ENCODE data around the gene PRPF19. TPM values are rescaled to one million over a fixed set of nuclear protein-coding genes. Genes with fewer than 3 reads are reported as not detected.
A peak's percentile ranks its signal among the peaks of the same experiment; 100 is the strongest.

The PRPF19 gene
- total and polyA plus RNA-seq, 2 of the 13 experiments (the other 11 are each of a cell fraction or from before 2014, with no cell fraction given): 27.4 to 91.1 TPM

- TF ChIP-seq KLF11 (CRISPR knock-in tag; IDR thresholded peaks at IDR 0.05) (no peak), LCORL (IDR thresholded peaks at IDR 0.05) (no peak), LCORL (CRISPR knock-in tag; IDR thresholded peaks at IDR 0.05) (no peak), ZNF3 (CRISPR knock-in tag; IDR thresholded peaks at IDR 0.05) (no peak), KDM1A (CRISPR knock-in tag; IDR thresholded peaks at IDR 0.05) (no peak), ZNF350 (CRISPR knock-in tag; IDR thresholded peaks at IDR 0.05; ENCODE audit: borderline replicate concordance, low read depth) (no peak), ZNF101 (CRISPR knock-in tag; IDR thresholded peaks at IDR 0.05; ENCODE audit: borderline replicate concordance, low read depth) (no peak), FOXA1 (IDR thresholded peaks at IDR 0.05) (no peak), FOXA1 (CRISPR knock-in tag; IDR thresholded peaks at IDR 0.05) (no peak), MIER3 (CRISPR knock-in tag; IDR thresholded peaks at IDR 0.05; ENCODE audit: borderline replicate concordance) (no peak), ATF2 (CRISPR knock-in tag; IDR thresholded peaks at IDR 0.05) (no peak), NFAT5 (CRISPR knock-in tag; IDR thresholded peaks at IDR 0.05) (peak; percentile 54; the same call in 1 of the 2 replicates), SSRP1 (CRISPR knock-in tag; IDR thresholded peaks at IDR 0.05) (no peak), ZNF451 (CRISPR knock-in tag; IDR thresholded peaks at IDR 0.05) (no peak), ZNF280B (CRISPR knock-in tag; IDR thresholded peaks at IDR 0.05; ENCODE audit: borderline replicate concordance) (peak; percentile 75), ARID2 (CRISPR knock-in tag; IDR thresholded peaks at IDR 0.05; ENCODE audit: borderline replicate concordance) (no peak), ZNF850 (CRISPR knock-in tag; conservative IDR thresholded peaks at IDR 0.05) (no peak), REPIN1 (CRISPR knock-in tag; IDR thresholded peaks at IDR 0.05; ENCODE audit: borderline replicate concordance, low read depth) (0 out of 2 replicates have a peak, but pooled peaks have one; percentile 35), ELF3 (CRISPR knock-in tag; IDR thresholded peaks at IDR 0.05) (no peak), IRF9 (CRISPR knock-in tag; IDR thresholded peaks at IDR 0.05; ENCODE audit: borderline replicate concordance) (no peak; the same call in 1 of the 2 replicates), RAD21 (CRISPR knock-in tag; IDR thresholded peaks at IDR 0.05) (no peak), TCF7 (IDR thresholded peaks at IDR 0.05; ENCODE audit: low read depth) (no peak)
Observed at GRCh38 chr11:60913793-60914632, 7.6 kb upstream of the PRPF19 start, which contains the start of gene TMEM109 (continued).

All from HepG2 (cell line).